Gastroesophageal sphincter (tissue), 4 donors: ENCODE results near the gene THSD4. TPM values are rescaled to one million over a fixed set of nuclear protein-coding genes. Genes with fewer than 3 reads are reported as not detected.
A peak's percentile ranks its signal among the peaks of the same experiment; 100 is the strongest.

Source experiments
- ATAC-seq: fragments of 150-250 bp; one replicate; pipeline ENCODE4 v1.9.1; 2016; ENCODE audit warnings: mild to moderate bottlenecking, moderate library complexity
- H3K27ac ChIP-seq, 4 donors: fragments of 200-600 bp; sonication (generic) in 3 of 4; 1 replicate in 3 of 4; 2 replicates in 1 of 4; pipeline ENCODE4 v1.5.1; 2016 to 2019
- H3K27me3 ChIP-seq: fragments of 200-600 bp; sonication (generic); one replicate; pipeline ENCODE4 v1.5.1; 2019
- H3K36me3 ChIP-seq, 2 donors: fragments of 200-600 bp; sonication (generic); one replicate each; pipeline ENCODE4 v1.5.1; 2019; ENCODE audit warnings: control low read depth in 1 of 2
- H3K4me1 ChIP-seq, 3 donors: fragments of 200-600 bp; sonication (generic); 1 replicate in 2 of 3; 2 replicates in 1 of 3; pipeline ENCODE4 v1.5.1; 2016 to 2019; ENCODE audit warnings: control low read depth in 2 of 3
- H3K4me3 ChIP-seq, 2 donors: fragments of 200-600 bp; sonication (generic); one replicate each; pipeline ENCODE4 v1.5.1; 2019; ENCODE audit warnings: mild to moderate bottlenecking in 1 of 2, moderate library complexity in 1 of 2
- H3K9me3 ChIP-seq, 3 donors: fragments of 200-600 bp; sonication (generic); one replicate each; pipeline ENCODE4 v1.5.1; 2017 to 2019; ENCODE audit warnings: control low read depth in 2 of 3
- CTCF ChIP-seq, 4 experiments: fragments of 200-600 bp in 2 of 4; fragments of 450-650 bp in 2 of 4; sonication (generic) in 1 of 4; IDR thresholded peaks; one replicate each; pipeline ENCODE4 v1.5.1; 2017 to 2019; ENCODE audit warnings: antibody characterized with exemption in 4 of 4, mild to moderate bottlenecking in 2 of 4, moderate library complexity in 2 of 4
- EP300 ChIP-seq: sonication (generic); formaldehyde crosslinking; IDR thresholded peaks from one replicate; pipeline ENCODE4 v1.6.1; 2017; ENCODE audit warnings: antibody characterized with exemption, mild to moderate bottlenecking
- POLR2A ChIP-seq, 2 donors: fragments of 450-650 bp; IDR thresholded peaks; one replicate each; pipeline ENCODE4 v1.6.1; 2017; ENCODE audit warnings: antibody characterized with exemption in 2 of 2, mild to moderate bottlenecking in 2 of 2, moderate library complexity in 1 of 2
- POLR2AphosphoS5 ChIP-seq: sonication (generic); formaldehyde crosslinking; IDR thresholded peaks from one replicate; pipeline ENCODE4 v1.6.1; 2017; ENCODE audit warnings: antibody characterized with exemption
- WGBS, 2 donors: methylation state at CpG; one replicate each; pipeline ENCODE4 v1.1.5; 2018; ENCODE audit warnings: low coverage in 1 of 2; 5-methylcytosine and 5-hydroxymethylcytosine counted together
- total RNA-seq, 4 donors: library from RNA; depleted of rRNA; stranded (reverse); fragments of >200 nt; gene quantifications; one replicate each; pipeline ENCODE4 v1.1.0, GENCODE V29; 2016

THSD4 gene
- total RNA-seq, 4 donors from 2014 or later: 4.6 to 28.5 (median 17.6) TPM

GRCh38 chr15:71532994-71533393, 417.7 kb downstream of the THSD4 start:
- no peak overlapping the region for H3K27ac ChIP-seq
- no peak overlapping the region for H3K4me3 ChIP-seq
- 76 to 88% methylated on average over 5 of the region's 6 CpGs for WGBS, 2 donors
- peaks cover 0 to 6% (median 0%) of the 10 kb centered on the region in 3 donors for H3K9me3 ChIP-seq
- no peaks in the 10 kb centered on the region for H3K36me3 ChIP-seq
- H3K4me1 ChIP-seq: no peaks in the 10 kb centered on the region
- H3K27me3 ChIP-seq: no peaks in the 10 kb centered on the region
- TF ChIP-seq POLR2A (IDR thresholded peaks at IDR 0.05): no peak
- no peak for TF ChIP-seq POLR2AphosphoS5
- no peak for TF ChIP-seq EP300
- TF ChIP-seq CTCF (IDR thresholded peaks at IDR 0.05): peak; percentile 41 to 59 (median 51)
- no peak for ATAC-seq

- Histone ChIP-seq H3K27ac (no peak overlapping the region), H3K4me3 (no peak overlapping the region), H3K4me1 (no peaks in the 10 kb centered on the region), H3K27me3 (no peaks in the 10 kb centered on the region), H3K36me3 (no peaks in the 10 kb centered on the region), H3K9me3 (no peaks in the 10 kb centered on the region)
- TF ChIP-seq POLR2A (IDR thresholded peaks at IDR 0.05) (no peak), CTCF (IDR thresholded peaks at IDR 0.05) (no peak)
- ATAC-seq: no peak
- WGBS, 2 donors: 83 to 89% methylated on average over 4 to 5 of the region's 5 CpGs
Measured at GRCh38 chr15:71538181-71538580, 422.9 kb downstream of the THSD4 start.

- no peak overlapping the region for H3K27ac ChIP-seq
- H3K36me3 ChIP-seq: no peaks in the 10 kb centered on the region
- peaks cover 0 to 2% (median 0%) of the 10 kb centered on the region in 3 donors for H3K4me1 ChIP-seq
- no peak overlapping the region for H3K4me3 ChIP-seq
- TF ChIP-seq POLR2A (IDR thresholded peaks at IDR 0.05): no peak
- TF ChIP-seq POLR2AphosphoS5: no peak
- TF ChIP-seq EP300: no peak
- no peak for TF ChIP-seq CTCF (IDR thresholded peaks at IDR 0.05)
- WGBS, 2 donors: 69 to 77% methylated on average over 2 of the region's 2 CpGs
- no peaks in the 10 kb centered on the region for H3K9me3 ChIP-seq
- ATAC-seq: no peak
- no peaks in the 10 kb centered on the region for H3K27me3 ChIP-seq
Measured at GRCh38 chr15:71541746-71542145, 426.5 kb downstream of the THSD4 start.

GRCh38 chr15:71542836-71543235, 427.6 kb downstream of the THSD4 start:
- Histone ChIP-seq H3K4me1 (peaks cover 0 to 10% (median 0%) of the 10 kb centered on the region in 3 donors), H3K4me3 (no peak overlapping the region), H3K9me3 (no peaks in the 10 kb centered on the region), H3K27me3 (no peaks in the 10 kb centered on the region), H3K27ac (no peak overlapping the region), H3K36me3 (no peaks in the 10 kb centered on the region)
- no peak for ATAC-seq
- no peak for TF ChIP-seq CTCF (IDR thresholded peaks at IDR 0.05)
- no peak for TF ChIP-seq EP300
- TF ChIP-seq POLR2AphosphoS5: no peak
- TF ChIP-seq POLR2A (IDR thresholded peaks at IDR 0.05): no peak

- ATAC-seq: no peak
- no peak overlapping the region for H3K4me3 ChIP-seq
- H3K4me1 ChIP-seq: peaks cover 0 to 10% (median 0%) of the 10 kb centered on the region in 3 donors
- H3K27me3 ChIP-seq: no peaks in the 10 kb centered on the region
- no peaks in the 10 kb centered on the region for H3K9me3 ChIP-seq
- 84 to 100% methylated on average over 2 to 3 of the region's 3 CpGs for WGBS, 2 donors
- no peaks in the 10 kb centered on the region for H3K36me3 ChIP-seq
- TF ChIP-seq CTCF (IDR thresholded peaks at IDR 0.05) (no peak), EP300 (no peak), POLR2A (IDR thresholded peaks at IDR 0.05) (no peak), POLR2AphosphoS5 (no peak)
- no peak overlapping the region for H3K27ac ChIP-seq
Measured at GRCh38 chr15:71543413-71543812, 428.1 kb downstream of the THSD4 start.
